HS-5 (cell line): ENCODE data around the gene FLYWCH2.
"Not testable (repeated sequence)": the region's sequence is repeated elsewhere in the genome, so short reads cannot be mapped to it uniquely, and the experiment has no call there.

Source experiments
- DNase-seq: peaks from one replicate; pipeline ENCODE4 v3.0.0-alpha.2; 2012; ENCODE audit warnings: low read depth

FLYWCH2 gene

GRCh38 chr16:2942045-2942444 lies 59.0 kb downstream of the FLYWCH2 start:
- DNase-seq = no peak

- DNase-seq = not testable (repeated sequence)
Observed at GRCh38 chr16:2943716-2944115, 60.7 kb downstream of the FLYWCH2 start.

DNA sequence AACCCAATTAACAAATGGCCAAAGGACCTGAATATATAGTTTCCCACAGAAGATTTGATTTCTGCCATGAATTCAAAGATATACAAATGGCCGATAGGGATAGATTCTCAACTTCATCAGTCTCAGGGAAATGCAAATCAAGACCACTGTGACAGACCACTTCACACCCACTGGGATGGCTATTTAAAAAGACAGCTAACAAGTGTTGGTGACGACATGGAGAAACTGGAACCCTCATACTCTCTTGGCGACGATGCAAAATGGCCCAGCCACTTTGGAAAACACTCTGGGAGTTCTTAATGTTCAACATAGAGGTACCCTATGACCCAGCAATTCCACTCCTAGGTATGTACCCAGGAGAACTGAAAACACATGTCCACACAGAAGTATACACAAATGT lies 63.6 kb downstream of the FLYWCH2 start:
- DNase-seq = no peak
